HT-29 (cell line): Measurements from ENCODE around the gene RTL9. TPM values are rescaled to one million over a fixed set of nuclear protein-coding genes. Genes with fewer than 3 reads are reported as not detected.

Experiments
- DNase-seq: peaks from one replicate; pipeline ENCODE4 v3.0.0-alpha.2; 2015; ENCODE audit warnings: low spot score
- total RNA-seq: library from RNA; depleted of rRNA; stranded (reverse); fragments of >200 nt; shearing (Covaris generic); gene quantifications from 2 replicates; pipeline ENCODE4 v1.2.3, GENCODE V29; 2014

Gene RTL9
- total RNA-seq, 1 experiment from 2014 or later, result 0.03 TPM

DNA sequence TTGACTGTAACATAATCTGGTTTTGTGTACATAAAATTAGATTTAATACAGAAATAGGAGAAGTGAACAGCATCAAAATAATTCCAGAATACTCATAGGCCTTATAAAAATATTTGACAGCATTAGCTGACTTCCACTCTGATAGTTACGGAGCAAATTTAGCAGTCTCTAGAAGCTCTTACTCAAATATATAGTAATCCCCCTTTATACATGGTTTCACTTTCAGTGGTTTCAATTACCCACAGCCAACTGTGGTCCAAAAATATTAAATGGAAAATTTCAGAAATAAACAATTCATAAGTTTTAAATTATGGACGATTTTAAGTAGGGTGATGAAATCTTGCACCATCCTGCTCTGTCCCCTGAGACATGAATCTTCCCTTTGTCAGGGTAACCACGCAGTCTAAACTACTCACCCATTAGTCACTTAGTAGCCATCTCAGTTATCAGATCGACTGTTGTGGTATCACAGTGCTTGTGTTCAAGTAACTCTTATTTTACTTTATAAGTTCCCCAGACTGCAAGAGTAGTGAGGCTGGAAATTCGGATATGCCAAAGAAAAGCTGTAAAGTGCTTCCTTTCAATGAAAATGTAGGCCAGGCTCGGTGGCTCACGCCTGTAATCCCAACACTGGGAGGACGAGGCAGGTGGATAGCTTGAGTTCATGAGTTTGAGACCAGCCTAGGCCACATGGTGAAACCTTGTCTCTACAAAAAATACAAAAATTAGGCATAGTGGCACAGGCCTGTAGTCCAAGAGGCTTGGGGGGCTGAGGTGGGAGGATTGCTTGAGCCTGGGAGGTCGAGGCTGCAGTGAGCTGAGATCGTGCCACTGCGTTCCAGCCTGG is 17.2 kb upstream of the RTL9 start:
- no peak for DNase-seq

DNA sequence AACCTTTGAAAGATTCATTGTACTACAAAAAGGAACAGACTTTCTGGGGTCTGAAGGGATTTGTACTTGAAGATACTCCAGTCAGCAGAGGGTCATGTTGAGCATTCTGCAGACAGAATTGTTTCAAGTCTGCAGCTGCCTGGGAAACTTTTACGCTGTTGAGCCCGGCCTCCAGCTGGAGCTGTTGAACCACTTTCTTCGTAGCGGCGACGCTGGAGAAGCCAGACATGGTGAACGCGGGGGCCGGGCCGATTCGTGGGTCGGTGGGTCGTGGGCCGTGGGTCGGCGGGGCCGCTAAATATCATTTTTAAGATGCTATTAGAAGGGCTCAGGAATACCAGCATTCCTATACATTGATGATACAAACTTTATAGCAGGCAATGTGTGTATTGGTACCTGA is 12.0 kb upstream of the RTL9 start:
- no peak for DNase-seq

DNA sequence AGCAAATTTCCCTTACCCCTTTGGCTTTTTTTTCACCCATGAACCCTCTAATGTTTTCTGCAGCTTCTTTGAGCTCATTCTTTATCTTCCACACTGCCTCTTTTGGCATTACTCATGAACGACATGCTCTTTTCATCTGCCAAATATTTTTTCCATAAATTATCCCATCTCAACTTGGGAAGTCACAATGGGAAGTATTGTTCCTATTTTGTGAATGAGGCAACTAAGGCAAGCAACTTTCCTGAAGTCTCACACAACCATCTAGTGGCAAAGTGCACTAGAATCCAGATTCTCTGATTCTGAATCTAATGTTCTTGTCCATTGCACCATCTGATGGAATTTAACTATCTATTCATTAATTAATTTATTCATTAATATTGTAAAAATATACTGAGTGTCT is 625 bp downstream of the RTL9 start:
- DNase-seq, result peak; percentile 4

DNA sequence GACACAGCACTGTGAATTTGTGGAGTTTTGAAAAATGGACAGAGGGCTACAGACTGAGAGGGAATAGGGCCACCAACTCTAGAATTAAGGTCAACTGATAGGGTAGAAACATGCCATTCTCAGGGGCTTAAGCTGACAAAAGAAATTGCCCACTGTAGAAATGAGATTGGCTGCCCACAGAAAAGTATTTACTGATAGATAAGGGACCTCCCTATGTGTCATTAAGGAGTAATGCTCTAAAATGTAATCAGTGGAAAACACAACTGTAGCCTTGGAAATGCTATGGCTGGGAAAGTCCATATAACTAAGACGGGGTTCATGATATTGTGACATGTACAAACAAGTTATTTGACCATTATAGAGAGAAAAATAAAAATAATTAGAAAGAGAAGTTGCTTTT is 4.6 kb downstream of the RTL9 start:
- DNase-seq, result no peak

DNA sequence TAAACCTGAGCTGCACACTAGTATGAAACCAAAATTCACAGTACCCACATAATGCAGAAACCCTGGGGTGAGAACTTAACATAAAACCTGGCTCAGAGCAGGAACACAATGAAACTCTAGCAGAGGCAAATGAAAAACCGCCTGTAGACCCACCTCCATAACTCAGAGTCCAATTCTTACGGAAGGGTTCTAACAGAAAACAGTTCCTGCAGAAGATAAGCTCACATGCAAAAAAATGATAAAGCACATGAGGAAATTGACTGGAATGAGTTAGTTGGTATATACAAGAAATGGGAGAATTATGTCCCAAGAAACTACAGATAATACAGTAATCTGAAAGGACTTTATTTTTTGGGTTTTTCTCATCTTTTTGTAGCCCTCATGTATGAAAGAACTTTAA is 14.7 kb downstream of the RTL9 start:
- no peak for DNase-seq

DNA sequence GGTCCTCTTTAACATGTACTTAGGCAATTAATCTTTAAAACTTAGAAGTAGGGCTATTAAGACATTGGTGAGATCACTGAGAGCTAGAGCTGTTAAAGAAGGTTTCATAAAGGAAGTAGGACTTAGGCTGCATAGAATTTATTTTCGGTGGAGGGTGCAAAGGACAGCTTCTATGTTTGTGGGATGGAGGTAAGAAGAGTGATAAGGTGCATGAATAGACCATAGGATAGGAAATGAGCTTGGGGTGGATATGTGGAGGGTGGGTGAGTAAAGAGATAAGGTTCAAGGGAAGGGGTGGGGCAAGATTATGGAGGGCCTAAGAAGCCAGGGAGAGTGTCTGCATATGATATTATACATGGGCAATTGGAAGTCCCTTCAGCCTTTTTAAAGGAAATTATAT is 15.9 kb downstream of the RTL9 start:
- DNase-seq, result no peak

DNA sequence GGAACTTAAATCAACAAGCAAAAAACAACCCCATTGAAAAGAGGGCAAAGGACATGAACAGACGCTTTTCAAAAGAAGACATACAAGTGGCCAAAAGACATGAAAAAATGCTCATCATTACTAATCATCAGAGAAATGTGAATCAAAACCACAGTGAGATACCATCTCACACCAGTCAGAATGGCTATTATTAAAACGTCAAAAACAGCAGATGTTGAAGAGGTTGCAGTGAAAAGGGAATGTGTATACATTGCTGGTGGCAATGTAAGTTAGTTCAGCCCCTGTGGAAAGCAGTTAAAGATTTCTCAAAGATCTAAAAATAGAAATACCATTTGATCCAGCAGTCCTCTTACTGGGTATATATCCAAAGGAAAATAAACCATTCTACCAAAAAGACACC is 22.6 kb downstream of the RTL9 start:
- DNase-seq, result no peak

DNA sequence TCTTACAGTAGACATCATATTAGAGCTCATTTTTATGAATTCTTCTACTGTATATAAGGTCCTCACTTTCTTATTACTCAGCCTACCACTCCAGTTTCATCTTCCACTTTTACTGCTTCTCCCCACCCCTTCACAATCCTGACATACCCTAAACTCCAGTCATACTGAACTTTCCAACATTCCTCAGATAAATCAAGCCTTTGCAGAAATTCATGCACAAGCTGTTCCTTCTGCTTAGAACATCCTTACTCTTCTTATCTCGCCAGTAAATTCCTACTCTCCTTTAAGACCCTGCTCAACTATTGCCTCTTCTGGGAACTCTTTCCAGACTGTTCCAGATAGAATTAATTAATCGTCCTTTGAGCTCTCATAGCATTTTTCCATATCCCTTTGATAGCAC is 24.8 kb downstream of the RTL9 start:
- DNase-seq, result no peak

DNA sequence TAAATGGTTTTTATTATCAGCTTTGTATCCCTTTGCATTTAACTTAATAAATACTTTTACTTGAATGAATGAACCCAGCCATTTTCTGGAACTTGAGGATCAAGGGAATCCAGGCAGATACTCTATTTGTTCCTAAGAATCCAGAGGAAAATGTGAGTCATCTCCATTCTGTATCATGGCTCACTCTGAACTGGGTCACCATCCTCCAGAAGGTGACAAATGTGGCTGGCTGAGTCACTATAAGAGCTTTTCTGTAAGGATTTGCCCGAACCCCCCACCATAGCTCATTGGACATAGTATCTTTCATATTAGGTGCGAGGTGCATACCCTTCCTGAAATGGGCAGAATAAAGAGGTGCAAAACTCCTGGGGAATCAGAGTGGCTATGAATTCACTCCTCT is 25.8 kb downstream of the RTL9 start:
- no peak for DNase-seq

DNA sequence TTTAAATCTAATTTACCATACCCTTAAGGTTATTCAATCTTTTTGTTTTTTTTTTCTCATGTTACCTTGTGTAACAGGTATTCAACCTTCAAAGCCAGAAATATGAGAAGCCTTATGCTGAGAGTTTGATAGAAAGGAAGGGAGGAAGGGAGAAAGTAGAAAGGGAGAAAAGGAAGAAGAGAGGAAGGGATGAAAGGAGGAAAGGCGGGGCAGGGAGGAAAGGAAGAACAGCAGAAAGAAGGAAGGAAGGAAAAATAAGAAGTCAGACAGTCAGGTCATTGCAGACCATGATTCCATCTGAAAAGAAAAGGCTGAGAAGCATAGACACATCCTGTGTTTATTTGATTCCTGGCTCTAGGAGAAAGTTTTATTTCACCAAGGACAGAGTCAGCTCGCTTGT is 30.9 kb downstream of the RTL9 start:
- no peak for DNase-seq

DNA sequence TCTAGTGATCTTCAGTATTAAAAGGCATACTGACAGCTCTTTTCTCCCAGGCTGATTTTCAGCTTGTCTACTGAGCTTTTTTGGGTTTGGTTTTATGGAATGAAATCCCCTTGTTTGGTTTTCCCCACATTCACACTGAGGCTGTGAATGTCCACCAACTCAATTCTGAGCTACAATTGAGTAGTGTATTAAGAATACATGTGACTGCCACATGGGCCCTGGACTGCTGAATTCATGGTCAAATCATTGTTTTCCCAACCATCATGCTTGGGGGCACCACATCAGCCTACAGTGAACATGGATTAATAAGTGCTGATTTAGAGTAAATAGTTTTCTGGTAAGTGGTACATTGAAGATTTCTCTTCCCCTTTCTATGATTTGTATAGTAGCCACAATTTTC is 32.4 kb downstream of the RTL9 start:
- no peak for DNase-seq

DNA sequence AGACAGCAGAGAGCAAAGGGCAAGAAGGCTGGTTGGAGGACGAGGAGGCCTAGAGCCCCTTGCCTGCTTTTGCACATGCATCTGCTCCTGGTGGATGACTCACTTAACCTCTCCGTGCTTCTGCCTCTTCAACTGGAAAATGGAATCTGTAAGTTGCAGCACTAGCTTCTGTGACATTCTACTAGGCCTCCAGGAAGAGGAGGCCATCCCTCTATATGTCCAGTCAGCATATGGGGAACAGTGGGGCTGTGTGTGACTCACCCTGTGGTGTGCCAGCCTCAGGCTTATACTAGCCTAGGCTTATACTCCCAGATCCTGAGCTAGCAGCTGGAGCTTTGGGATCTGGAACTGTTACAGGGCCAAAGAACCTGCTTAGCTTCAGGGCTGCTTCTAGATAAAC is 36.0 kb downstream of the RTL9 start:
- DNase-seq, result no peak

DNA sequence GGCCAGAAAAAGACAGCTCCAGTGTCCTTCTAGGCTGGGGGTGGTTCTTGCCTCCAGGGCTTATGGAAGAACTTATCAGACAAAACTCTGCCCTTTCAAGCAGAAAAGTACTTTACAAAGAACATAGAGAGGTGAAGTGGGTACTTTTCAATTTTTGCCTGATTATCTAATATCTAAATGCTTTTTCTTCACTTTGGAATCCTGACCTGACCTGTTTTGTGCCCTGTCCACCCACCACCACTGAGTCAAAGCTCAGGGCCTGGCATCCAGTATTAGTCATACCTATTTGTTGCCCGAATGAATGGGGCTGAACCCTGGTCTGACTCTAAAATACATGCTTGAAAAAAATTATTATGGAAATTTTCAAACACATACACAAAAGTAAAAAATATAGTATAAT is 37.2 kb downstream of the RTL9 start:
- no peak for DNase-seq

DNA sequence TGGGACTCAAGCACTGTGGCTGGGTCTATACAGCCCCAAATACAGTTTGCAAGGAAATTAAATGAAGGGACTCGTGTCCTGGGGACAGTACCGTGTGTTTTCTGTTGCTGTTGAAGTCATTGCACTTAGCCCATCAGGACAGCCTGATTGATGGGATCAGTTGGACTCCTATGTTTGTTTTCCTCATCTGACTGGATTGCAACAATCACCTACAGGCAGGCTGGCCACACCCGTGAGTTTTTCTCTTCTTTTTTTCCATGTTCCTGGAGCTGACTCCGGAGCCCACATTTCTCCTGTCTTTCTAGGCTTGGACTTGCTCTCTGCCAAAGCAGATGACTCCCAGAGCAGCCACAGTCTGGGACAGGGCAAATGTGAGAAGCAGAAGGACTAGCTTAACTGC is 38.1 kb downstream of the RTL9 start:
- no peak for DNase-seq

DNA sequence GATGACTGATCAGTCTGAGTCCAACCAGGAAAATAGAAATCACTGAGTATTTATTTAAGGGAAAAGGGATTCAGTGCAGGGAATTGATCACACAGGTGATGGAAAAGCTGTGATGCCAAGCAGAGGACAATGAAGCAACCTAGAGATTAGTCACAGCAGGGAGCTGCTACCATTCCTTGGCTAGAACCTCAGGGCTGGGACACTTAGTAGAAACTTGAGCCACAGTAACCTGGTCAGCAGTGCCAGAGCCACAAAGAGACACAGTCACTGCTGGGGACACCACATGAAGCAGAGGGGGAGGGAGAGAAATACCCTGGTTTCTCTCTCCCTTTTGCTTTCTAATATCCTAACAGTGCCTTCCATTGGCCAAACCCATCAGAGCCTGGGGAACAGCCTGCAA is 38.7 kb downstream of the RTL9 start:
- DNase-seq, result no peak

DNA sequence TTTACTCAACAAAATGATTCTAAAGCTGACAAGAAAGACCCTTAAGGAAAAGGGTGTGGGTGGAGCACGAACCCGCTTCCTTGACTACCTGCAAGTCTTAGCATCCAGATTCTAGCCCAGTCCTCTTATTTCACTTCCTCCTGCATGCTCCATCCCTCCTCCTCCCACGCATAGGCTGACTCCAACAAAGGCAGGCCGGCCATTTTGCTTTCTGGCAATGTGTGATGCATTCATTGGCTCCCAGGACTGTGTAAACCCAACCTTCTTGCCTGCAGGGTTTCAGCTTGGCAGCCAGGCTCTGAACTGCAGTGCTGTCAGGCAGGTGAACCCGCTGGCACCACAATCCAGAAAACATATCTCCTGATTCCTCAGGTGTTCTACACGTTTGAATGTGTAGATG is 39.3 kb downstream of the RTL9 start:
- no peak for DNase-seq

DNA sequence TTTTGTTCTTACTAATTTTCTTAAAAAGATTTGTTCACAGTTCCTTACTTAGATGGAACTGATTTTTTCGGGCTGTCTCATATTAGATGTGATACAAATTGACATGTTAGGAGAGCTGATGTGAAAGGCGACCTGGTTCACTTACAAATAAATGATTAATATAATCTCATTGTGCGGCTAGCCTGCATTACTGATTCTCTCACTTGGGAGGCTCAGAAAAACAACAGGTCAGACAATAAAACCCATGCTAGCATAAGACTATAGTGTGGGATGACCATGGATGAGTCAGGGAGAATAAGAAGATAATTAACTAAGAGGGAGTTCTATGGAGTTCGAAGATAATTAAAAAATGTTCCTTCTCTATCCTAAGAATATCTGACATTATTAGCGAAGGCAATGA is 40.8 kb downstream of the RTL9 start:
- DNase-seq, result no peak

DNA sequence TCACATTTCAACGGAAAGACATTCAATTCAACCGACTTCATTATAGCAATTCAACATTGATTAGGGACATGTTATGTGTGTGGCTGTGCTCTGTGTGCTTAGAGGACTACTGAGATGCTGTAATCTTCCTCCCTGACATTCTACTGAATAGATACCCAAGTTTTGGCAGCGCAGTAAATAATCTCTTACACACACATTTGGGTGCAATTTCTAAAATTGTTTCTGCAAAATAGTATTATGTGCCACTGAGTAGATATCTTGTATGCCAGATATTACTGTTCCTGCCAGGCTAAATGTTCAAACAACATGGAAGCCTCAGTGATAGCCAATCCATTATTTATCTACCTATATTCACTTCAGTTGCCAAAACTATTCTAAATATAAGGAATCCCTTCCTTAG is 41.3 kb downstream of the RTL9 start:
- DNase-seq, result no peak

DNA sequence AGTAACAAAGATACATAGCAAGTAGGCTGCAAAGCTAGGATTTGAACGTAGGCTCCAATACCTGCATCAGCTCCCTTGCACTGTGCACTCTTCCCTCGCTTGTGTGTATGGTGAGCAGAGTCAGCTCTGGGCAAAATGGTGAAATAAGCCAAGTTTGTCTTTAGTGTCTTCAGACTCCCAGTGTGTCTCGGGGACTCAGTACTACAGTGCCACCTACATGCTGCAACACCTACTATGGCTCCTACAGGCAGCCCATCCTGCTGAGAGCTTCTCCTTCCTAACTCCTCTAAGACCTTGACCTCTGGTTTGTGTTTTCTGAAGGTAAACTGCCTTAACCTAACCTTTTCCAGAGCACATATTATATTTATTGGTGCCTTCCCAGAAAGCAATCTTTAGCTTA is 42.5 kb downstream of the RTL9 start:
- DNase-seq, result peak; percentile 20

DNA sequence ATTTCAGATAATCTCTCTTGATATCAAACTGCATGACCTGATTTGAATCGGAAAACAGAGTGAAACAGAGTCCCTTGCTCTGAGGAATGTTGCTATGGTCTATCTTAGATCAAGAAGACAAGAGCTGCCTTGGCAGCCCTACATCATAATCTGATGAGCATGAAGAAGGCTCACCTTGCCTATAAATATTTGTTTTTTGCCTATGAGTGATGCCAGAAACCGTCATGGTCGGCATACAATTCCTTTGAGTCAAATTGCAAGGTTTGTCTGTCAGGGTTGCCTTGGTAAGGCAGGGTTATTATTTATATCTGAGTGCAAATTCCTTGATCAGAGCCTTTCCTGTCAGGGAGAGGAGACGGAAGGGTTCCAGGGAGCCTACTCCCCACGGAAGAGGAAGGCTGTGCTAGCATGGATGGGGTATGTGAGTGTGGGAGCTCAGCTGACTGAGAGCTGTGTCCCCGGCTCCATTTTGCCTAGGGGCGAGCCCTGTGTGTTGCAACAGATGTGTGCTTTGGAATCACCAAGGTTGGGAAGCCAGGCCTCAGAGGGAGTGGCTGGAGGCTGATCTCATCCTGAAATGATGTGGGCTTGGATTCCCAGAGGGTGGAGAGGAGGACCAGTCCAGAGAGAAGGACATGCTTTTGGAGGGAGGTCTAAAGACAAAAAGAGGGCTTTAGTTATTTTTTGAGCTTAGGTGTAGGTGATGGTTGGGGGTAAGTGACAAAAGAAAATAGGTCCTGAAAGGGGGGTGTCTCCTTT is 43.6 kb downstream of the RTL9 start:
- DNase-seq, result no peak

DNA sequence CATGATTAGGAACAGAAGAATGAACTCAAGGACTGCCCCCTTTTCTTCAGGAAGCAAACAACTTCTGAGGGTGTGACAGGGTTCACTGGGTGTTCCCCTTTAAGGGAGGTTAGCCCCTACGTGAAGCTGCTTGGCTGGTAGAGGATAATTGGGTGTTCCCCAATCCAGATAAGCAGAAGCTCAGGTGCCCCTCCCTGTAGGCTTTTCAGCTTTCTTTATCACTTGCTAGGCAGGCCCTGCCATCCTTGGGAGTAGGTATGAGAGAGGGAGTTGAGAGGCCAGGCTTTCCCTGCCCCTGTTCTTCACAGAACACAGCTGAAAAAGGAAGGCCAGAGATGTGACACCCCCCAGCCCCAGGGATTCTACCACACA is 44.2 kb downstream of the RTL9 start:
- DNase-seq, result no peak

DNA sequence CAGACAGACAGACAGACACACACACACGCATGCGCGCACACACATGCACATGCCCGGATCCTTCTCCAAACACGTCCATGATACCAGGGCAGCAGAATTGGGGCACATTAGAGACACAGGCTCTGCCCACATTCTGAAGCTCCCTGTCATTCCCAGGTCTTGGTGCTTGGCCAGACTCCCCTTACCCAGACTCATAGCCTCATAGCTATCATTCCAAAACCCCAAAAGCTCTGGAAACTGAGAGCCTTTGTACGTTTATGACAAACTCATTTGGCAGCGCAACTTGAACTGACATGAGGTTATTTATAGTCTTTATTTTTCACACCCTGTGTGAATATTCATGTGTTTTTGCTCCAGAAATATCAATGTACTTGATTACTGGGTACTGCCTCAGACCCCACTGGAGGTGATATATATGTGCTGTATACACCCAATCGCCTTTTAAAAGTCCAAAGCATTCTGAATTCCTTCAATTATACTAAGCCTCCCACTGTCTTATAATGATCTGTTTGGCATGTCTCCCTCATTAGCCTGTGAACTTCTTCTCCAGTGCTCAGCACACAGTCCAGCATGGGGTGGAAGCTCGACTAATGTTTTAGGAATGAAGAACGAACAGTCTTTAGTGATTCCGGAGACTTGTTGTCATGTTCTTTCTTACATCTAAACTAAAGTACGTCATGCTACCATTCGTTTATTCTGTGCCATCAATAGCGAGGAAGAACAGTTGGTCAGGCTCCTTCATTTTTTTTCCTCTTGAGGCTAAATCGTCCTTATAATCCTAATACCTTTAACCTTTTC is 45.0 kb downstream of the RTL9 start:
- DNase-seq, result no peak

DNA sequence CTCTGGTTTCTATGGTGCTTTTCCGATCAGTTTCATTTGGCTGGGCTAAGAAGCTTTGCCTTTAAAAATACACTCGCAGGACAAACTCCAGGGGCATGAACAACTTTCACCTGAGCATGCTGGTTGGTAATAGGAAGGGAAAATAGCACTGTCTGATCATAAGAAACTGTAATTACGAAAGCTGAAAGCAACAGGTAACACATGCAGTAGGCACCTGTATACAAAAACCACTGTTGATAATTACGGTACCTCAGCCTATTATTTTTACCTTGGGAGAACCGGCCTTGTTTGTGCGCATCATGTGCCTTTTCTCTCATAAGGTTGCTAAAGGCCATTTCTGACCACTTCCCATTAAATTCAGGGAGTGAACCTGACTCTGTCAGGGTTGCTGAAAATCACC is 45.7 kb downstream of the RTL9 start:
- DNase-seq, result no peak
